H1 (cell line): ENCODE results near the gene FANCD2.

Source experiments
- CHD2 ChIP-seq: IDR thresholded peaks from 2 replicates; pipeline ENCODE4 v1.6.1; 2012; ENCODE audit warnings: low read length, improper control_type of control experiment
- EP300 ChIP-seq, 2 experiments: IDR thresholded peaks; 1 replicate in 1 of 2; 2 replicates in 1 of 2; pipeline ENCODE4 v1.6.1; 2011 to 2012; ENCODE audit warnings: low read depth in 2 of 2, low read length in 2 of 2, mild to moderate bottlenecking in 2 of 2, borderline replicate concordance in 1 of 2, inconsistent platforms in 1 of 2, moderate library complexity in 1 of 2
- JUN ChIP-seq: IDR thresholded peaks from 2 replicates; pipeline ENCODE4 v1.6.1; 2011; ENCODE audit warnings: low read depth, mild to moderate bottlenecking, improper control_type of control experiment, low read length
- KDM1A ChIP-seq: fragments of 200-600, 300-600 bp; sonication (generic); IDR thresholded peaks from 2 replicates; pipeline ENCODE4 v1.7.1; 2016; ENCODE audit warnings: mild to moderate bottlenecking, low read length, borderline replicate concordance
- POLR2A ChIP-seq, 2 experiments: IDR thresholded peaks; 1 replicate in 1 of 2; 2 replicates in 1 of 2; pipeline ENCODE4 v1.6.1; 2011; ENCODE audit warnings: low read depth in 2 of 2, low read length in 2 of 2, mild to moderate bottlenecking in 2 of 2; ENCODE audit errors: control extremely low read depth in 1 of 2
- POLR2AphosphoS5 ChIP-seq: IDR thresholded peaks from 2 replicates; pipeline ENCODE4 v1.6.1; 2011; ENCODE audit warnings: low read depth, low read length
- SIN3A ChIP-seq, 2 experiments: IDR thresholded peaks in 1 of 2; conservative IDR thresholded peaks in 1 of 2; 2 replicates each; pipeline ENCODE4 v1.6.1; 2011 to 2012; ENCODE audit warnings: low read length in 2 of 2, improper control_type of control experiment in 1 of 2, low read depth in 1 of 2, mild to moderate bottlenecking in 1 of 2
- SP2 ChIP-seq: IDR thresholded peaks from 2 replicates; pipeline ENCODE4 v1.6.1; 2012; ENCODE audit warnings: mild to moderate bottlenecking, low read length, inconsistent platforms
- SRF ChIP-seq: IDR thresholded peaks from 2 replicates; pipeline ENCODE4 v1.6.1; 2011; ENCODE audit warnings: mild to moderate bottlenecking, low read depth, low read length, moderate library complexity
- YY1 ChIP-seq: IDR thresholded peaks from 2 replicates; pipeline ENCODE4 v1.6.1; 2011; ENCODE audit warnings: low read depth, mild to moderate bottlenecking, low read length
- TF ChIP-seq, protein P1 (sequence below): IDR thresholded peaks from 2 replicates; pipeline ENCODE4 v1.6.1; 2012; ENCODE audit warnings: low read length, inconsistent platforms
- TF ChIP-seq, protein P2 (sequence below), 3 experiments: IDR thresholded peaks; 1 replicate in 2 of 3; 2 replicates in 1 of 3; pipeline versions ENCODE4 v1.5.1 to v1.6.1; 2011; ENCODE audit warnings: low read length in 3 of 3, mild to moderate bottlenecking in 3 of 3, inconsistent platforms in 2 of 3, low read depth in 1 of 3, moderate library complexity in 1 of 3; ENCODE audit not compliant: insufficient read depth in 1 of 3; ENCODE audit errors: control extremely low read depth in 1 of 3
- TF ChIP-seq, protein P3 (sequence below): IDR thresholded peaks from 2 replicates; pipeline ENCODE4 v1.6.1; 2012; ENCODE audit warnings: inconsistent platforms

DNA sequence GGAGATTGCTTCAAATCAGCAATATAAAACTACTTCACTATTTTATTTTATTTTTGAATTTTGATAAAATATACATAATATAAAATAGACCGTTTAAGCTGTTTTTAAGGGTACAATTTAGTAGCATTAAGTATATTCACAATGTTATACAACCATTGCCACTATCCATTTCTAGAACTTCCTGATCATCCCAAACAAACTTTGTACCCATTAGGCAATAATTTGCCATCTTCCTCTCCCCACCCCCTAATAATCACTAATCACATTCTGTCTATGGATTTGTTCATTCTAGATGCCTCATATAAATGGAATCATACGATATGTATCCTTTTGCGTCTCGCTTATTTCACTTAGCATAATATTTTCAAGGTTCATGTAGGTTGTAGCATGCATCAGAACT is 28.9 kb downstream of the FANCD2 start:
- no peak for TF ChIP-seq CHD2
- TF ChIP-seq, protein P1, sequence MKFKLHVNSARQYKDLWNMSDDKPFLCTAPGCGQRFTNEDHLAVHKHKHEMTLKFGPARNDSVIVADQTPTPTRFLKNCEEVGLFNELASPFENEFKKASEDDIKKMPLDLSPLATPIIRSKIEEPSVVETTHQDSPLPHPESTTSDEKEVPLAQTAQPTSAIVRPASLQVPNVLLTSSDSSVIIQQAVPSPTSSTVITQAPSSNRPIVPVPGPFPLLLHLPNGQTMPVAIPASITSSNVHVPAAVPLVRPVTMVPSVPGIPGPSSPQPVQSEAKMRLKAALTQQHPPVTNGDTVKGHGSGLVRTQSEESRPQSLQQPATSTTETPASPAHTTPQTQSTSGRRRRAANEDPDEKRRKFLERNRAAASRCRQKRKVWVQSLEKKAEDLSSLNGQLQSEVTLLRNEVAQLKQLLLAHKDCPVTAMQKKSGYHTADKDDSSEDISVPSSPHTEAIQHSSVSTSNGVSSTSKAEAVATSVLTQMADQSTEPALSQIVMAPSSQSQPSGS: no peak
- TF ChIP-seq, protein P2, sequence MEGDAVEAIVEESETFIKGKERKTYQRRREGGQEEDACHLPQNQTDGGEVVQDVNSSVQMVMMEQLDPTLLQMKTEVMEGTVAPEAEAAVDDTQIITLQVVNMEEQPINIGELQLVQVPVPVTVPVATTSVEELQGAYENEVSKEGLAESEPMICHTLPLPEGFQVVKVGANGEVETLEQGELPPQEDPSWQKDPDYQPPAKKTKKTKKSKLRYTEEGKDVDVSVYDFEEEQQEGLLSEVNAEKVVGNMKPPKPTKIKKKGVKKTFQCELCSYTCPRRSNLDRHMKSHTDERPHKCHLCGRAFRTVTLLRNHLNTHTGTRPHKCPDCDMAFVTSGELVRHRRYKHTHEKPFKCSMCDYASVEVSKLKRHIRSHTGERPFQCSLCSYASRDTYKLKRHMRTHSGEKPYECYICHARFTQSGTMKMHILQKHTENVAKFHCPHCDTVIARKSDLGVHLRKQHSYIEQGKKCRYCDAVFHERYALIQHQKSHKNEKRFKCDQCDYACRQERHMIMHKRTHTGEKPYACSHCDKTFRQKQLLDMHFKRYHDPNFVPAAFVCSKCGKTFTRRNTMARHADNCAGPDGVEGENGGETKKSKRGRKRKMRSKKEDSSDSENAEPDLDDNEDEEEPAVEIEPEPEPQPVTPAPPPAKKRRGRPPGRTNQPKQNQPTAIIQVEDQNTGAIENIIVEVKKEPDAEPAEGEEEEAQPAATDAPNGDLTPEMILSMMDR (IDR thresholded peaks at IDR 0.05; ENCODE audit: control extremely low read depth in 1 of 3, insufficient read depth in 1 of 3, low read depth in 1 of 3, low read length in 3 of 3): no peak
- TF ChIP-seq SIN3A (conservative IDR thresholded peaks at IDR 0.05 in 1 of 2, IDR thresholded peaks at IDR 0.05 in 1 of 2; ENCODE audit: low read depth in 1 of 2, low read length in 2 of 2): no peak
- TF ChIP-seq, protein P3, sequence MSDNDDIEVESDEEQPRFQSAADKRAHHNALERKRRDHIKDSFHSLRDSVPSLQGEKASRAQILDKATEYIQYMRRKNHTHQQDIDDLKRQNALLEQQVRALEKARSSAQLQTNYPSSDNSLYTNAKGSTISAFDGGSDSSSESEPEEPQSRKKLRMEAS: no peak
- no peak for TF ChIP-seq POLR2AphosphoS5
- no peak for TF ChIP-seq SRF
- no peak for TF ChIP-seq KDM1A
- TF ChIP-seq POLR2A (IDR thresholded peaks at IDR 0.05; ENCODE audit: control extremely low read depth in 1 of 2, low read depth in 2 of 2, low read length in 2 of 2): no peak
- TF ChIP-seq JUN: no peak
- TF ChIP-seq YY1: no peak
- no peak for TF ChIP-seq EP300 (IDR thresholded peaks at IDR 0.05; ENCODE audit: borderline replicate concordance in 1 of 2, low read depth in 2 of 2, low read length in 2 of 2)
- TF ChIP-seq SP2: no peak
